ENCODE data around the gene LRMDA. TPM values are rescaled to one million over a fixed set of nuclear protein-coding genes. Genes with fewer than 3 reads are reported as not detected.

Gene LRMDA
- total and polyA plus RNA-seq, 2 of the 13 experiments (the other 11 are each of a cell fraction or from before 2014, with no cell fraction given), result 13.4 to 22.0 TPM

DNA sequence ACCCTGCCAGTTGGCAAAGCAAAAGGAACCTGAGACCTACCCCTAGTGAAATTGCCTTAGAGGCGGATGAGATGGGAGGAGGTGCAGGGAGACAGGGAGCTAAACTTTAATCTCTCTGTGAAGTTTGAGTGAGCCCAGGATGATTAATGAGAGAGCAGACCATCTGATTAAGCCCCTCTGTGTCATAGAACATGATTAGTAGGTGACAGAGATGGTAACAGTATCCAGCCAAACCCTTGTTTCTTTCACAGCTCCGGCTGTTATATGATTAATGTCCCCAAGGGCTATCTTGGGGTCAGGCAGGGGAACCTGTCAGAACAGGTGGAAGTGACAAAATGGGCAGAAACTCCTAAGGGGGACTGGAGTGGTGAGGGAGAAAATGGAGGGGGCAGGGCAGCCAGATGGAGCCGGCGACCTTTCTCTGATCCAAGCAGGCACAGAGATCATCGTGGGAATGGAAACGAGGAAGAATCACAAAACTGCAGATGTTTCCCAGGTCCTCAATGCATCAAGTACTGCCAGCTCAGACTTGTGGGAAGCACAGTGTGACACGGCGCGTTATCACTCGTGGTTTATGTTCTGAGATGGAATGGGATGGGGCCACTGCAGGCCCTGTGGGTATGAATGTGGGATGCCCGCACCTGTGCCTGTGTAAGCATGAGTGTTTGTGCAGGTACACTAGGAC, 684.2 kb downstream of the LRMDA start:
- BruUV-seq (replicated peaks), result no TSS peak
- Histone ChIP-seq H3K4me1 (ENCODE audit: insufficient read depth, low read length) (peaks cover 37% of the 10 kb centered on the region), H4K20me1 (ENCODE audit: insufficient read depth, low read length) (no peaks in the 10 kb centered on the region), H3K36me3 (replicated peaks in 1 of 2; ENCODE audit: control insufficient read depth in 1 of 2, insufficient read depth in 2 of 2, low read length in 2 of 2) (no peaks in the 10 kb centered on the region), H2AFZ (ENCODE audit: low read length) (no peak overlapping the region), H3K4me3 (replicated peaks in 1 of 3; ENCODE audit: insufficient read depth in 1 of 3, low read depth in 2 of 3, low read length in 3 of 3) (no peak overlapping the region), H3K27me3 (ENCODE audit: control insufficient read depth in 1 of 2, insufficient read depth in 2 of 2, low read length in 2 of 2) (no peaks in the 10 kb centered on the region), H3K79me2 (ENCODE audit: insufficient read depth, low read length) (no peaks in the 10 kb centered on the region), H3K4me2 (ENCODE audit: low read depth, low read length) (no peak overlapping the region), H3K27ac (ENCODE audit: extremely low read length, insufficient read depth, low read length) (no peak overlapping the region), H3K9me3 (ENCODE audit: low read length) (no peaks in the 10 kb centered on the region), H3K9ac (ENCODE audit: insufficient read depth, low read depth, low read length) (no peak overlapping the region)
- CTCF ChIA-PET (ENCODE audit: low intra/inter-chr PET ratio, low total read pairs), result no interaction called here
- in situ Hi-C loops (cut with HindIII; ENCODE audit: extremely low pct_ligation_motif_present, low pct_unique_long_range_greater_than_20kb) (no loop called here), intact Hi-C loops (cut with micrococcal nuclease; ENCODE audit: unreplicated experiment) (no loop called here)
- DNase-seq (ENCODE audit: low spot score) (no peak), ATAC-seq (no peak), FAIRE-seq (no peak)
- POLR2A ChIA-PET, result interaction anchor here (1.2 to 1.8 kb wide), 2 partner anchors 34 to 35 kb away, joined by 5 to 7 read pairs; no protein-coding TSS in a partner anchor
- 95% methylated on average over 11 of the region's 11 CpGs for WGBS (ENCODE audit: low lambda C conversion rate)
- TF ChIP-seq HES4 (CRISPR knock-in tag; IDR thresholded peaks at IDR 0.05; ENCODE audit: borderline replicate concordance), result no peak
- no peak for TF ChIP-seq SMYD3 (CRISPR knock-in tag; IDR thresholded peaks at IDR 0.05)
- TF ChIP-seq ZNF841 (CRISPR knock-in tag; IDR thresholded peaks at IDR 0.05; ENCODE audit: borderline replicate concordance), result no peak
- TF ChIP-seq ZNF850 (CRISPR knock-in tag; conservative IDR thresholded peaks at IDR 0.05), result no peak
- no peak for TF ChIP-seq PLSCR1 (CRISPR knock-in tag; IDR thresholded peaks at IDR 0.05; ENCODE audit: borderline replicate concordance)
- no peak for TF ChIP-seq SIX1 (CRISPR knock-in tag; IDR thresholded peaks at IDR 0.05; ENCODE audit: borderline replicate concordance)
- no peak for TF ChIP-seq CHD2 (IDR thresholded peaks at IDR 0.05; ENCODE audit: low read depth, low read length)
- TF ChIP-seq ZNF407 (CRISPR knock-in tag; IDR thresholded peaks at IDR 0.05; ENCODE audit: not compliant biosample characterization), result no peak
- TF ChIP-seq ZNF383 (CRISPR knock-in tag; IDR thresholded peaks at IDR 0.05; ENCODE audit: borderline replicate concordance), result no peak
- no peak for TF ChIP-seq SRSF1 (optimal IDR thresholded peaks at IDR 0.05; ENCODE audit: low read depth, low read length)
- TF ChIP-seq ZNF136 (CRISPR knock-in tag; IDR thresholded peaks at IDR 0.05; ENCODE audit: low read depth), result no peak

All from HepG2 (cell line).